ENCODE measurements around the gene TCEA2. TPM values are rescaled to one million over a fixed set of nuclear protein-coding genes. Genes with fewer than 3 reads are reported as not detected.

The TCEA2 gene
- total and polyA plus RNA-seq, 2 of the 13 experiments (the other 11 are each of a cell fraction or from before 2014, with no cell fraction given): 28.1 to 33.7 TPM

DNA sequence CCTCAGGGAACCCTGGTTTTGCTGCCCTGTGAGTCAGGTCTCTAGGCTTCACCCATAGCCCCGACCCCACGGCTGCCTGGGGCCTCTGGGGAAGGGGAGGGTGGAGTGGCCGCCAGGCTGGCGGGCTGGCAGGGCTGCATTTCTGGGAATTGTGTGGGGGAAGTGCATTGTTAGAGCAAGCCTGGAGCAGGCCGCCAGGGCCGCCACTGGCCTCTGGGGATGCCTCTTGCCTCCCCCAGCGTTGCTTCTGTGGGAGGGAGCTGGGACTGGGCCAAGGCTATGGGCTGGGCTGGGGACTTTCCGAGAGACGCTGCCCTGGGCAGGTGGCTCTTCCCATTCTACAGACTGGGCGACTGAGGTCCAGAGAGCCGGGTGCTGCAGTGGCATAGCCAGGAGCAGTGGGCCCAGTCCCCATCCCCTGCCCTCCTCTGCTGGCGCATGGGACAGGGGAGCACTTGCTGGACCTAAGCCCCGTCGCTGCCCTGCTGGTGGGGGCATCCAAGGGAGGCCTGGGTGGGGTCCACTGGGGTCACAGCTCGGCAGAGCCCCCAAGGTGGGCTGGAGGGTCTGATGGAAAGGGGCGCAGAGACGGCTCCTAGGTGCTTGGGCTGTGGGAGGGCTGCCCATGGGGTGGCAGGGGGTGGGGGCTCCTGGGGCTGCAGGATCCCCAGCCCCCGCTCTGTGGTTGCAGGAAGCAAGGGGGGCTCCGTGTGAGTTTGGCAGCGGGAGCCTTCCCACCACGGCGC is 6.9 kb upstream of the TCEA2 start (continued):
- TF ChIP-seq, protein P1, sequence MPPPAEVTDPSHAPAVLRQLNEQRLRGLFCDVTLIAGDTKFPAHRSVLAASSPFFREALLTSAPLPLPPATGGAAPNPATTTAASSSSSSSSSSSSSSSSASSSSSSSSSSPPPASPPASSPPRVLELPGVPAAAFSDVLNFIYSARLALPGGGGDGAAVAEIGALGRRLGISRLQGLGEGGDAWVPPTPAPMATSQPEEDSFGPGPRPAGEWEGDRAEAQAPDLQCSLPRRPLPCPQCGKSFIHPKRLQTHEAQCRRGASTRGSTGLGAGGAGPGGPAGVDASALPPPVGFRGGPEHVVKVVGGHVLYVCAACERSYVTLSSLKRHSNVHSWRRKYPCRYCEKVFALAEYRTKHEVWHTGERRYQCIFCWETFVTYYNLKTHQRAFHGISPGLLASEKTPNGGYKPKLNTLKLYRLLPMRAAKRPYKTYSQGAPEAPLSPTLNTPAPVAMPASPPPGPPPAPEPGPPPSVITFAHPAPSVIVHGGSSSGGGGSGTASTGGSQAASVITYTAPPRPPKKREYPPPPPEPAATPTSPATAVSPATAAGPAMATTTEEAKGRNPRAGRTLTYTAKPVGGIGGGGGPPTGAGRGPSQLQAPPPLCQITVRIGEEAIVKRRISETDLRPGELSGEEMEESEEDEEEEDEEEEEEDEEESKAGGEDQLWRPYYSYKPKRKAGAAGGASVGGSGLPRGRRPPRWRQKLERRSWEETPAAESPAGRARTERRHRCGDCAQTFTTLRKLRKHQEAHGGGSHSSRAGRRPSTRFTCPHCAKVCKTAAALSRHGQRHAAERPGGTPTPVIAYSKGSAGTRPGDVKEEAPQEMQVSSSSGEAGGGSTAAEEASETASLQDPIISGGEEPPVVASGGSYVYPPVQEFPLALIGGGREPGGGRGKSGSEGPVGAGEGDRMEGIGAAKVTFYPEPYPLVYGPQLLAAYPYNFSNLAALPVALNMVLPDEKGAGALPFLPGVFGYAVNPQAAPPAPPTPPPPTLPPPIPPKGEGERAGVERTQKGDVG (CRISPR knock-in tag; IDR thresholded peaks at IDR 0.05; ENCODE audit: borderline replicate concordance): no peak; the same call in 1 of the 2 replicates
- TF ChIP-seq PTBP1 (IDR thresholded peaks at IDR 0.05; ENCODE audit: low read depth, low read length, poor library complexity, severe bottlenecking): no peak
- TF ChIP-seq, protein P2, sequence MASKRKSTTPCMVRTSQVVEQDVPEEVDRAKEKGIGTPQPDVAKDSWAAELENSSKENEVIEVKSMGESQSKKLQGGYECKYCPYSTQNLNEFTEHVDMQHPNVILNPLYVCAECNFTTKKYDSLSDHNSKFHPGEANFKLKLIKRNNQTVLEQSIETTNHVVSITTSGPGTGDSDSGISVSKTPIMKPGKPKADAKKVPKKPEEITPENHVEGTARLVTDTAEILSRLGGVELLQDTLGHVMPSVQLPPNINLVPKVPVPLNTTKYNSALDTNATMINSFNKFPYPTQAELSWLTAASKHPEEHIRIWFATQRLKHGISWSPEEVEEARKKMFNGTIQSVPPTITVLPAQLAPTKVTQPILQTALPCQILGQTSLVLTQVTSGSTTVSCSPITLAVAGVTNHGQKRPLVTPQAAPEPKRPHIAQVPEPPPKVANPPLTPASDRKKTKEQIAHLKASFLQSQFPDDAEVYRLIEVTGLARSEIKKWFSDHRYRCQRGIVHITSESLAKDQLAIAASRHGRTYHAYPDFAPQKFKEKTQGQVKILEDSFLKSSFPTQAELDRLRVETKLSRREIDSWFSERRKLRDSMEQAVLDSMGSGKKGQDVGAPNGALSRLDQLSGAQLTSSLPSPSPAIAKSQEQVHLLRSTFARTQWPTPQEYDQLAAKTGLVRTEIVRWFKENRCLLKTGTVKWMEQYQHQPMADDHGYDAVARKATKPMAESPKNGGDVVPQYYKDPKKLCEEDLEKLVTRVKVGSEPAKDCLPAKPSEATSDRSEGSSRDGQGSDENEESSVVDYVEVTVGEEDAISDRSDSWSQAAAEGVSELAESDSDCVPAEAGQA (IDR thresholded peaks at IDR 0.05; ENCODE audit: low read depth): peak; percentile 30; the same call in 1 of the 2 replicates
- TF ChIP-seq, protein P2 (CRISPR knock-in tag; IDR thresholded peaks at IDR 0.05; ENCODE audit: borderline replicate concordance): no peak
- TF ChIP-seq FOXC1 (CRISPR knock-in tag; IDR thresholded peaks at IDR 0.05; ENCODE audit: borderline replicate concordance): peak; percentile 32; the same call in 1 of the 2 replicates
- no peak for TF ChIP-seq NONO (IDR thresholded peaks at IDR 0.05)
- TF ChIP-seq NONO (CRISPR knock-in tag; conservative IDR thresholded peaks at IDR 0.05): peak; percentile 87
- TF ChIP-seq SNAPC2 (CRISPR knock-in tag; IDR thresholded peaks at IDR 0.05): 0 out of 2 replicates have a peak, but pooled peaks have one; percentile 39
- no peak; the same call in 1 of the 2 replicates for TF ChIP-seq ZNF367 (CRISPR knock-in tag; IDR thresholded peaks at IDR 0.05; ENCODE audit: borderline replicate concordance)
- no peak for TF ChIP-seq PHF21A (CRISPR knock-in tag; IDR thresholded peaks at IDR 0.05)
- no peak for TF ChIP-seq ZNF230 (CRISPR knock-in tag; IDR thresholded peaks at IDR 0.05)
- TF ChIP-seq ZNF441 (CRISPR knock-in tag; IDR thresholded peaks at IDR 0.05; ENCODE audit: borderline replicate concordance): 0 out of 2 replicates have a peak, but pooled peaks have one; percentile 56
- no peak for TF ChIP-seq ZNF570 (CRISPR knock-in tag; IDR thresholded peaks at IDR 0.05; ENCODE audit: borderline replicate concordance)
- no peak for TF ChIP-seq ZC3H4 (CRISPR knock-in tag; IDR thresholded peaks at IDR 0.05; ENCODE audit: borderline replicate concordance)
- 0 out of 2 replicates have a peak, but pooled peaks have one; percentile 87 for TF ChIP-seq STAT5B (CRISPR knock-in tag; IDR thresholded peaks at IDR 0.05)
- TF ChIP-seq ZNF678 (CRISPR knock-in tag; IDR thresholded peaks at IDR 0.05): no peak; the same call in 1 of the 2 replicates
- TF ChIP-seq ZNF280B (CRISPR knock-in tag; IDR thresholded peaks at IDR 0.05; ENCODE audit: borderline replicate concordance): peak; percentile 26
- TF ChIP-seq ZFAT (CRISPR knock-in tag; conservative IDR thresholded peaks at IDR 0.05): no peak
